OCI-LY3 (cell line): Measurements from ENCODE around the gene ITPR3.

Experiments
- CTCF ChIP-seq: fragments of 200-600, 300-600 bp; sonication (generic); IDR thresholded peaks from 2 replicates; pipeline ENCODE4 v1.5.1; 2014; ENCODE audit warnings: antibody characterized with exemption, low read length, low read depth
- EZH2phosphoT487 ChIP-seq: fragments of 200-600 bp; shearing (Covaris generic); IDR thresholded peaks from 2 replicates; pipeline ENCODE4 v1.6.1; 2018; ENCODE audit warnings: antibody characterized with exemption, mixed run types, low read depth

- TF ChIP-seq CTCF, result no peak
- TF ChIP-seq EZH2phosphoT487, result no peak
Measured at GRCh38 chr6:33584700-33585402, 36.3 kb upstream of the ITPR3 start.
